Gastrocnemius medialis (tissue), 4 donors: ENCODE results near the gene PLEKHG4. TPM values are rescaled to one million over a fixed set of nuclear protein-coding genes. Genes with fewer than 3 reads are reported as not detected.

ENCODE experiments used
- ATAC-seq, 2 donors: fragments of 150-250 bp; one replicate each; pipeline ENCODE4 v1.9.1; 2016
- DNase-seq, 2 donors: peaks; one replicate each; pipeline ENCODE4 v3.0.0-alpha.2; 2019
- H3K27ac ChIP-seq, 4 donors: fragments of 200-600 bp; sonication (generic); 1 replicate in 1 of 4; 2 replicates in 3 of 4; pipeline ENCODE4 v1.5.1; 2016 to 2018; ENCODE audit warnings: mild to moderate bottlenecking in 2 of 4, moderate library complexity in 1 of 4
- H3K27me3 ChIP-seq, 3 donors: fragments of 200-600 bp; sonication (generic) in 2 of 3; 1 replicate in 1 of 3; 2 replicates in 2 of 3; pipeline versions ENCODE4 v1.5.1 to v1.6.0; 2016 to 2019; ENCODE audit warnings: mild to moderate bottlenecking in 1 of 3, moderate library complexity in 1 of 3
- H3K36me3 ChIP-seq, 2 donors: fragments of 200-600 bp; sonication (generic) in 1 of 2; one replicate each; pipeline ENCODE4 v1.5.1; 2017 to 2018
- H3K4me1 ChIP-seq, 2 donors: fragments of 200-600 bp; sonication (generic) in 1 of 2; one replicate each; pipeline ENCODE4 v1.5.1; 2016 to 2017; ENCODE audit warnings: mild to moderate bottlenecking in 2 of 2
- H3K4me3 ChIP-seq, 4 donors: fragments of 200-600 bp; sonication (generic) in 3 of 4; 1 replicate in 1 of 4; 2 replicates in 3 of 4; pipeline ENCODE4 v1.5.1; 2016 to 2019; ENCODE audit warnings: mild to moderate bottlenecking in 2 of 4
- H3K9me3 ChIP-seq, 3 donors: fragments of 200-600 bp; sonication (generic) in 2 of 3; 1 replicate in 1 of 3; 2 replicates in 2 of 3; pipeline ENCODE4 v1.5.1; 2016 to 2019
- POLR2A ChIP-seq, 2 donors: fragments of 450-650 bp; IDR thresholded peaks; one replicate each; pipeline ENCODE4 v1.6.1; 2017; ENCODE audit warnings: antibody characterized with exemption in 2 of 2, mild to moderate bottlenecking in 2 of 2, moderate library complexity in 2 of 2
- in situ Hi-C, 4 donors: fragments of 200-750 bp; cut with MboI; loops; one replicate each; pipeline versions ENCODE4 v1.15.0 to v1.8.0; 2017; ENCODE audit warnings: low sequenced_read_pairs in 4 of 4
- intact Hi-C: fragments of 100-400 bp; cut with DNase I; formaldehyde crosslinking; loops from one replicate; pipeline ENCODE4 v1.15.1; 2023; ENCODE audit warnings: low total_unique reads
- total RNA-seq, 4 donors: library from RNA; depleted of rRNA; stranded (reverse); fragments of >200 nt; gene quantifications; one replicate each; pipeline versions ENCODE4 v1.1.0 to v1.2.3, GENCODE V29; 2016
- TF ChIP-seq, protein P1 (sequence below), 5 experiments: fragments of 450-650 bp in 3 of 5; fragments of 200-600 bp in 2 of 5; sonication (generic) in 2 of 5; IDR thresholded peaks in 4 of 5; conservative IDR thresholded peaks in 1 of 5; 1 replicate in 4 of 5; 2 replicates in 1 of 5; pipeline ENCODE4 v1.5.1; 2016 to 2019; ENCODE audit warnings: antibody characterized with exemption in 5 of 5, mild to moderate bottlenecking in 3 of 5, moderate library complexity in 3 of 5

PLEKHG4 gene
- total RNA-seq, 4 donors from 2014 or later = 1.1 to 16.5 (median 2.6) TPM

DNA sequence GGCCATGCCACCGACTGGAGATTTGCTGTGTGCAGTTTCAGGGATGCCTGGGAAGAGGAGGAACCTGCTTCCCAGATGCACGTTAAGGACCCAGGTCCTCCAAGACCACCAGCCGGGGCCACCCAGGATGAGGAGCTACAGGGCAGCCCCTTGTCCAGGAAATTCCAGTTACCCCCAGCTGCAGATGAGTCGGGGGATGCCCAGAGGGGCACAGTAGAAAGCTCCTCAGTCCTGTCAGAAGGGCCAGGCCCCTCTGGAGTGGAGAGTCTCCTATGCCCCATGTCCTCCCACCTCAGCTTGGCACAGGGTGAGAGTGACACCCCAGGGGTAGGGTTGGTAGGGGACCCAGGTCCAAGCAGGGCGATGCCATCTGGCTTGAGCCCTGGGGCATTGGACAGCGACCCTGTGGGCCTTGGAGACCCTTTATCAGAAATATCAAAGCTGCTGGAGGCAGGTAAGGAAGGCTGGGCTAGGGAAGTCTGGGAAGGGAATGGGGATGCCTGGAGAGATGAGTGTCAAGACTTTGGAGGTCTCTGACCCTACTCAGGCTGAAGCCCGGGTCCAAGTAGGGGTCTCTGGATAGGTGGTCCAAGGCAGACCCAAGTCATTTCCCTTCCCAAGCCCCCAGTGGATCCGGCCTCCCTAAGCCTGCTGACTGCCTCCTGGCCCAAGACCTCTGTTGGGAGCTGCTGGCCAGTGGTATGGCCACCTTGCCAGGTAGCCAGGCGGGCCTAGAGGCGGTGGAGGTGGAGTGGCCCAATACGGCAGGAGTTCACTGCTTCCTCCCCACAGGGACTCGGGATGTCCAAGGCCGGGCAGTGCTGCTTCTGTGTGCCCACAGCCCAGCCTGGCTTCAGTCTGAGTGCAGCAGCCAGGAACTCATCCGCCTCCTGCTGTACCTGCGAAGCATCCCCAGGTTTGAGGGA is 1.0 kb downstream of the PLEKHG4 start:
- Histone ChIP-seq H3K27ac (no peak overlapping the region), H3K4me3 (peak overlapping the region in 1 of 4 donors; percentile 29), H3K27me3 (no peaks in the 10 kb centered on the region), H3K36me3 (no peaks in the 10 kb centered on the region), H3K4me1 (no peaks in the 10 kb centered on the region), H3K9me3 (no peaks in the 10 kb centered on the region)
- no peak for ATAC-seq
- in situ Hi-C loops = no loop called here
- intact Hi-C loops = no loop called here
- TF ChIP-seq, protein P1, sequence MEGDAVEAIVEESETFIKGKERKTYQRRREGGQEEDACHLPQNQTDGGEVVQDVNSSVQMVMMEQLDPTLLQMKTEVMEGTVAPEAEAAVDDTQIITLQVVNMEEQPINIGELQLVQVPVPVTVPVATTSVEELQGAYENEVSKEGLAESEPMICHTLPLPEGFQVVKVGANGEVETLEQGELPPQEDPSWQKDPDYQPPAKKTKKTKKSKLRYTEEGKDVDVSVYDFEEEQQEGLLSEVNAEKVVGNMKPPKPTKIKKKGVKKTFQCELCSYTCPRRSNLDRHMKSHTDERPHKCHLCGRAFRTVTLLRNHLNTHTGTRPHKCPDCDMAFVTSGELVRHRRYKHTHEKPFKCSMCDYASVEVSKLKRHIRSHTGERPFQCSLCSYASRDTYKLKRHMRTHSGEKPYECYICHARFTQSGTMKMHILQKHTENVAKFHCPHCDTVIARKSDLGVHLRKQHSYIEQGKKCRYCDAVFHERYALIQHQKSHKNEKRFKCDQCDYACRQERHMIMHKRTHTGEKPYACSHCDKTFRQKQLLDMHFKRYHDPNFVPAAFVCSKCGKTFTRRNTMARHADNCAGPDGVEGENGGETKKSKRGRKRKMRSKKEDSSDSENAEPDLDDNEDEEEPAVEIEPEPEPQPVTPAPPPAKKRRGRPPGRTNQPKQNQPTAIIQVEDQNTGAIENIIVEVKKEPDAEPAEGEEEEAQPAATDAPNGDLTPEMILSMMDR (IDR thresholded peaks at IDR 0.05 in 4 of 5, conservative IDR thresholded peaks at IDR 0.05 in 1 of 5) = no peak
- no peak for TF ChIP-seq POLR2A (IDR thresholded peaks at IDR 0.05)
- DNase-seq = no peak

- in situ Hi-C loops (no loop called here), intact Hi-C loops (no loop called here)
- Histone ChIP-seq H3K27ac (no peak overlapping the region), H3K36me3 (no peaks in the 10 kb centered on the region), H3K4me3 (no peak overlapping the region), H3K9me3 (no peaks in the 10 kb centered on the region), H3K4me1 (no peaks in the 10 kb centered on the region), H3K27me3 (no peaks in the 10 kb centered on the region)
- TF ChIP-seq POLR2A (IDR thresholded peaks at IDR 0.05) = no peak
- TF ChIP-seq, protein P1 (IDR thresholded peaks at IDR 0.05 in 4 of 5, conservative IDR thresholded peaks at IDR 0.05 in 1 of 5) = no peak
- DNase-seq (no peak), ATAC-seq (no peak)
Measured at GRCh38 chr16:67281536-67282446, 2.5 kb downstream of the PLEKHG4 start.

- DNase-seq = no peak
- no peaks in the 10 kb centered on the region for H3K9me3 ChIP-seq
- in situ Hi-C loops = no loop called here
- no peaks in the 10 kb centered on the region for H3K4me1 ChIP-seq
- intact Hi-C loops = no loop called here
- no peak overlapping the region for H3K4me3 ChIP-seq
- no peak for ATAC-seq
- H3K27ac ChIP-seq = no peak overlapping the region
- no peaks in the 10 kb centered on the region for H3K36me3 ChIP-seq
- TF ChIP-seq POLR2A (IDR thresholded peaks at IDR 0.05) = no peak
- TF ChIP-seq, protein P1 (IDR thresholded peaks at IDR 0.05 in 4 of 5, conservative IDR thresholded peaks at IDR 0.05 in 1 of 5) = no peak
- H3K27me3 ChIP-seq = no peaks in the 10 kb centered on the region
Measured at GRCh38 chr16:67282447-67282805, 3.1 kb downstream of the PLEKHG4 start.

- Histone ChIP-seq H3K36me3 (no peaks in the 10 kb centered on the region), H3K27me3 (no peaks in the 10 kb centered on the region), H3K9me3 (no peaks in the 10 kb centered on the region), H3K4me1 (no peaks in the 10 kb centered on the region), H3K27ac (no peak overlapping the region), H3K4me3 (no peak overlapping the region)
- TF ChIP-seq, protein P1 (IDR thresholded peaks at IDR 0.05 in 4 of 5, conservative IDR thresholded peaks at IDR 0.05 in 1 of 5) = no peak
- no peak for TF ChIP-seq POLR2A (IDR thresholded peaks at IDR 0.05)
- in situ Hi-C loops (no loop called here), intact Hi-C loops (no loop called here)
- DNase-seq (no peak), ATAC-seq (no peak)
Measured at GRCh38 chr16:67283039-67283825, 3.9 kb downstream of the PLEKHG4 start.
